ENCODE data around the gene IFTAP.

The IFTAP gene

DNA sequence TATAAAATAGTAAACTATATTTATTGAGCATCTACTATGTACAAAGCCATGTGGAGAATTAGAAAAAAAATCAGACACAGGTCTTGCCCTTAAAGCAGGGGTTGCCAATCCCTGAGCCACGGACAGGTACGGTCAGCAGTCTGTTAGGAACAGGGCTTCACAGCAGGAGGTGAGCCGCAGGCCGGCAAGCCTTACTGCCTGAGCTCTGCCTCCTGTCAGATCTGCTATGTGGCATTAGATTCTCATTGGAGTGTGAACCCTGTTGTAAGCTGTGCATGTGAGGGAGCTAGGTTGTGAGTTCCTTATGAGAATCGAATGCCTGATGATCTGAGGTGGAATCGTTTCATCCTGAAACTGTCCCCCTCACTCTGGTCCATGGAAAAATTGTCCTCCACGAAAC, 5.9 kb downstream of the IFTAP start:
- no peak for DNase-seq

DNA sequence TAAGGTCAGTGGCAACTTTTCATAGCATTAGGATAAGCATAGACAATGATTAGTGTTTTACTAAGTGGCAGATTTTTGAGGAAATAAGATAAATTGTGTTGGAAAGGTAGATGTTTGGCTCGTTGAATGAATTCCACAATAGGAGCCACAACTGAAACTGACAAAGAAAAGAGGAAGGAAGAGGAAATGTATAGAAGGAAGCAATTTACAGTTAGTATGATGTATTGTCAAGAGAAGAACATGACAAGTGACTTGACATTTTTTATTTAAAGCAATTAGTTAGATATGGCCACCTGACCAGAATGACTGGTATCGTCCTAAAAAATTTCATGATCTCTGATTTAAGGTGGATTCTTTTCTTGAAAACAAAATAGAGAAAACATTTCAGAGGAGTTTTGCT, 6.9 kb downstream of the IFTAP start:
- DNase-seq = no peak

DNA sequence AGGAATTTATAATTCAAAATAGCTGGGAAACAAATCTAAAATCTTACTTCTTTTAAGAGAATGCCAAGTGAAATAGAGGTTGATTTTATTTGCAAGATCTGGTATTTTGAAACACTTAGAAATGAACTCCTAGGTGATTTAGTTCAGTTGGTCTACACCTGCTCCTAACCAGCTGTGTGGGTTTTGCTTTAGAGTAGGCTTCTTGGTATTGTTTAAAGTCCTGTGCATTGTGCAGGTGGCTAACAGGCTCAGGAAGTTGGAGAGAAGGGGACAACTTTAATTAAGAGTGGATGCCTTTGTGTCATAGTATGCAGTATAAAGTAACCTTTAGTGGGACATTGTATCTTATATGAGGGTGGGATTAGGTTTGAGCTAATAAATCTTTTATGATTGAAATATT, 7.8 kb downstream of the IFTAP start:
- DNase-seq = no peak

DNA sequence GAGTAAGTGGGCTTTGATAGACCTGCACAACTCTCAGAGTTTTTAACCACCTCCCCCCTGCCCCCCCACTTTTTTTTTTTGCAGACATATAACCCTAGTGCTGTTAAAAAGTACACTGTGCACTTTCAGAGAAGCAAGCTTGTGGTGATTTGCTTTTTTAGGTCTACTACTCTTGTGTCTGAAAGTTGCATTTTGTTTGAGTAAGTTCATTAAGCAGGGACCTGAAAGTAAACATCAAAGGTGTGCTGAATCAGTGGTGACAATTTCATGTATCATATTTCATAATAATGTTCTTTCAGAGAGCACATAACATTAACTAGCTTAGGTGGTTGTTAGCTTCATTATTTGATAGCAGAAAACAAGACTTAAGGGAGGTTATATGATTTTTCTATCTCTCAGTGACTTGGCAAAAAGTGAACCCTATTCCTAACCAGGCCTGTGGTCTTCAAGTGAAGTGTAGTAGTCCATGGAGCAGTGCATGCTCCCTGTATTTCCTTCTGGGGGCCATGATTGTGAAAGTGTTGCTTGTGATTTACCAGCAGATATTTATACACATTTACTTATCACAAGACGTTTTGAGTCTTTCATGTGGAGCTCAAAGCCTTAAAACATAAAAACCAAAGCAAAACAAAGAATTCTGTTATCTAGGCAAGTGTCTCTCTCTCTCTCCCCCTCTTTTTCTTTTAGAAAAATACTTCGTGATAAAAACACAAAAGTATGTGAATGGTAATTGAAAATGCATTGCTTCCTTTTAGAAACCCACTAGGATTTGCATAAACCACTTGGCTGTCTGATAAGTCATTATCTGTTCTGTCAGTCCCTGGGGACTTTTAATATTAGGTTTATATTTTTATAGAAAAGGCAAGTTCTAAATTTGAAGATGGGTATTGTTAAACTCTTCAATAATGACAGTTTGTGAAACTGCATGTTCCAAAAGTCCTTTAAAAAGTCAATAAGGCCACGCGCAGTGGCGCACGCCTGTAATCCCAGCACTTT, 11.2 kb downstream of the IFTAP start:
- DNase-seq = no peak

DNA sequence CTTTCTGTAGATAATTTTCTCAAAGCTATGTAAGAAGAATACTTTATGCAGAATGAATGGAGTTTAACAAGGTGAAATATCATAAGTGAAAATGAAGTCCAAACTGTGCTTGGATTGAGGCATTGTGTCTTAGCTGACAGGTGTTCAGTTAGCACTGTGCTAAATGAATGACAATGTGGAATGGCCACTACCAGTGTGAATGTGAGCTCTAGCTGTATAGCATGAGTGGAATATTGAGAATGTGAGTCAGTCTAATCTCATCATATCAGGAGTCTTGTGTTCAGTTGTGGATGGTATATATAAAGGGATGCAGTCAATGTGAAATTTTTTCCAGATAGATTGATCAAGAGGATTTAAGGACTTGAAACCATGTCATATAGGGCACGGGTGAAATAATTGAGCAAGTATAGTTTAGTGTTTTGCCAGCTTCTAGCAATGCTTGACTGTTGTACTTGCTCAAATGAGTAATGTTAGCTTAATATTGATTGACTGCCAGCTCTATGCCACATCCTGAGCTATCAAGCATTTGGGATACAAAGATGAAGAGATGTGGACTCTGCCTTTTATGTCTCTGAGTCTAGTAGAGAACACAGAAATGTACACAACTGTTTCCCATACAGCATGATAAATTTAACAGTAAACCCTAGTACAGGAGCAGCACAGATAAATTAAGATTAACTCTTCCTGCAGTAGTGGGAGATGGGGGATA, 14.3 kb downstream of the IFTAP start:
- DNase-seq = no peak

DNA sequence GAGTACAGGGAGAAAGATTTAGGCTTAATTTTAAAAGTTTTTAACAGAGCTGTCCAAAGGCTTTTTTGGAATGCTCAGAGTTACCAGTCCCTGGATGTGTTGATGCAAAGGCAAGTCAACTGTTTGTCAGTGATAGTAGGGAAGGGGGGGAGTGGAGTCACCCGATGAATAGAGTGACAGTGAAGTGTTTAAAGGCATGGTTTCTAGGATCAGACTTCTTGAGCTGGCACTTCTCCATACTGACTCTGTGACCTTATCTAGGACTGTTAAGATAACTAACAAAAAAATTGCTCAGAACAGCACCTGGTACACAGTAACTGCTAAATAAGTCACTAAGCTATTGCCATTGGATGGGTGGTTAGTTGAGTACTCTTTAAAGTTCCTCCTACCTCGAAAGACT, 15.1 kb downstream of the IFTAP start:
- DNase-seq = no peak

DNA sequence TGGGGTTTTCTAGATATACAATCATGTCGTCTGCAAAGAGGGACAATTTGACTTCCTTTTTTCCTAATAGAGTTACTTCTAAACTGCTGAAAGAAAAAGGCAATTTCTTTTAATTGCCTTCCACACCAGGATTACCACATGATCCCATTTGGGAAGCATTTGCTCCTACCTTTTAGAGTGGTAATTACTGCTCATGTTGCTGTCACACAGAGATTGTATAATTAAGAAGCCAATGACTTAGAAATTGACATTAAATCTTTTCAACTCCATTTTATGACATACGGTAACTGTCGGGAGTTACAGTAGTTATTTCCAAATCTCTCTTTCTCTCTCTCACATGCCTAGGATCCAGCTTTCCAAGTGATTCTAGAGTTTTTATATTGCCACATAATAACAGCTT, 21.5 kb downstream of the IFTAP start:
- DNase-seq = no peak

DNA sequence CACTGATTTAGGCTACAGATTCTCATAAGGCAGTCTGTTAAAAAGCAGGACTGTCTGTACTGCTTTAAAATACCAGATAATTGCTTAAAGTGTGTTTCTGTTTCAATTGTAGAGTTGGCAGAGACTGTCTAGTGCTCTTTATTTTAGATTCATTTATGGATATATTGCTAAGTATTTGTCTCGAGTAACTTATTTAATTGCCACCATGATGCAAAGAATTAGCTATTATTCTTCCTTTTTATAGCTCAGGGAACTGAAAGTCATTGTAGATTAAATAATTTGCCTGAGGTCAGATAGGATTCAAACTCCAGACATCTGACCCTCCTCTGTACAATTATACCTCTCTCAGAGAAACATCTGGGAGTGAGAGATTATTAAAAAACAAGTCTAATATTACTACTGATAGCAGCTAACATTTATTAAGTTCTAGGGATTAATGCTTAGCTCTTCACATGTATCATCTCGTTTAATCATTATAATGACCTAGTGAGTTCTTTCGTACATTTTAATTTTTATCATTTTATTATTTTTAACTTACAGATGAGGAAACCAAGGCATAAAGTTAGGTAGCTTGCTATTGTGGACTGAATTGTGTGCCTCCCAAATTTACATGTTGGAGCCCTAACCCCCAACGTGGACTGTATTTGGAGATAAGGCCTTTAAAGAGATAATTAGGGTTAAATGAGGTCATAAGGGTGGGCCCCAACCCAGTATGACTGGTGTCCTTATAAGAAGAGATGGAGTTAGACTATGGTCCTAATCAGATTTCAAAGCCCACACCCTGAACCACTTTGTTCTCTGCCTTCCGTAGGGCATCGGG, 23.5 kb downstream of the IFTAP start:
- DNase-seq = no peak

DNA sequence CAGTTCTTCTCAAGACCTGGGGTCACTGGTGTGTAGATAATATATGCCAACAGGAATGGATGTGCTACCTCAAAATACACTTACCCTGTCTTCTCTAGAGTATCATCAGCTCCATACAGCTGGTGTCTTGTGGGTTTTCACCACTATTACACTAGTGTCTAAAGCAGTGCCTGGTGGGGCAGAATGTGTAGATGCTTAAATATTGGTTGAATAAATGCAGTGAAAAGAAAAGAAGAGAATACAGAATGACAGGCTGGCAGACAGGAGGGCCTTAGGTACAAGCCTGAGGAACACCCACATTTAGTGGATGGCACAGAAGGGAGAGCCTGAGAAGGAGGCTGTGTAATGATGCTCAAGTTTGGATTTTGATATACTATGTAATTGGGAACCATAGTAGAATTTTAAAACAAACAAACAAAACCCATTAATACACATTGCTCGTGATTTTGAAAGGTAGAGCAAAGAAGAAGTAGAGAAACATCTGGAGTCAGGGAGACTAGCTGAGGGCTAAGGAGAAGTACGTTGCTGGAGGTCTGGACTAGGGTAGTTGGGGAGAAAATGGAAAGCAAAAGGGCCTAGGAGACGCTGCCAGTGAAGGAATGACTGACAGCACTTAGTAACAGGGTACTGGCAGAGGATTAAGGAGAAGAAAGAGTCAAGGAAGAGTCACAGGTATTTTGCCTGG, 24.2 kb downstream of the IFTAP start:
- DNase-seq = no peak

DNA sequence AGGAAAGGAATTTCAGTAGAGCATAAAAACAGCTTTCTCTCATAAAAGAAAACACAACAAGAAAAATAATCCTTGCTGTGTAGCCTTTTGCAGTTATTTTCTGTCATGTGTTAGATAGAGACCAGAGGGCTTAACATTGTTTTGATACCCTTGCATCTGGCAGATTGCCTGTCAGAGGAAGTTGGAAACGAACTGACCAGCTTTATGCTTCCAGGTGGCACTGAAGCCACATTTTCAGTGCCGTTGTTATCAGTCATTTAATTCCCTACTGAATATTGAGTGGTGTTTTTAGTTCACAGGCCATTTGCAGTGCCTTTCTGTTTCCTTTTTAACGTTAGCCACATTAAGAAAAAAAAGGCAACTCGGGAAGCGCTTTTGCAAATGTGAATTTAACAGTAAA, 25.2 kb downstream of the IFTAP start:
- no peak for DNase-seq

DNA sequence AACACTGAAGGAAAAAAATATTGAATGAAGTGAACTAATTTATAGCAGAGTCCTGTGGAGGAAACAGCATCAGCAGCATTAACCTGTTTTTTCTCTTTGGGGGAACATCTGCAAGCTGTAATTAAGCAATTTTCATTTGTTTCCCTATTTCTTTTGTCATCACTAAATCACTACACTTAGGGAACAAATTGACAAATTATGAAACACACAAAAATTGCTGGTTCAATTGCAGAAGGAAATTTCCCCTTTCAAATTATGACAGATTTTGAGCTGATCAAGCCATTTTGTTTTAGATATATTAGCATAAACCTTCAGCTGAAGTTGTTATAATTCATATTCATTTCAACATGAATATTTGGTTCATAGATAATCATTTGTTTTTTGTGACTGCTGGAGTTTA, 25.9 kb downstream of the IFTAP start:
- DNase-seq = no peak

DNA sequence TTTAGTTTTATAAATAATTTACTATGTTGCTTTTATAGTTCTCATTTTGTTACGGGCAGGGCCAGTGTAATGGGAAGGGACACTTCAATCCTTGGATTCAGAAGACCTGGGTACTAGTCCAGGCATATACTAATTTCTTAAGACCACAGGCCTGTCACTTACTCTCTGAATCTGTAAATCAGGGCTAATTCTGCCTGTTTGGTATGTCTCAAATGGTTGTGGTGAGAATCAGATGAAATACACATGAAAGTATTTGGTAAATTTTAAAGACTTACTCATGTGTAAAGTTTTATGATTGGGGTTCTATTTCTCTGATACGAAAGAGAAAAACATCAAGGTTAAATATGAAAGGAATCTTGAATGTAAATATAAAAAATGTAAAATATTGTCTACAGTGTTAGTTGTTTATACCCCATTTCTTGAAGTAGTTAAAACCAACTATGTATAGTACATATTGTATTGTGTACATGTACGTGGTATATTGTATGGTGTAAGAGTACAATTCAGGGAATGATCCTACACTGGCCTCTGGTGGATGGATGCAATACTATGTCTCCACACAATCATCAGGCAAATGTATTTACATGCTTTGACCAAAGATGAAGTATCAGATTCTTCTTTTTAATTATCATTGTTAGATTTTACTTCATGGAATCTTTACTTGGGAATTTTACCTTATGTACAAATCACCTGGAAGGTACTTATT, 28.3 kb downstream of the IFTAP start:
- peak; percentile 68 for DNase-seq

DNA sequence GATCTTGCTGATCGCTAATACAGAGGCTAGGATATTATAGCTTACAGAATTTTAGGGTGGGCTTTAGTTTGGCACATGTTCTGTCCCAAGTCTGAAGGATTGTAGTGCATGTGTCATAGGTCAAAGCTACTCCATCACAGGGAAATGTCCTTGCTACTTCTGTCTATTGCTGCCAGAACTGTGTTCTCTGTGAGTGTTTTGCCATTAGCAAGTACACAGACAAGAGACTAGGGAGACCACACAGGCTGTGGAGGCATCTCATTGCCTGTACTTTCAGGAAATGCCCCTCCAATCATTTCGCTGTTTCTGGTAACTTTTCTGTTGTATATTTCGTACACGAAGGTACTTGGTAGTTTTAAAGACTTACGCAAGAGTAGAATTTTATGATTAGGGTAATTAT, 29.2 kb downstream of the IFTAP start:
- DNase-seq = no peak

DNA sequence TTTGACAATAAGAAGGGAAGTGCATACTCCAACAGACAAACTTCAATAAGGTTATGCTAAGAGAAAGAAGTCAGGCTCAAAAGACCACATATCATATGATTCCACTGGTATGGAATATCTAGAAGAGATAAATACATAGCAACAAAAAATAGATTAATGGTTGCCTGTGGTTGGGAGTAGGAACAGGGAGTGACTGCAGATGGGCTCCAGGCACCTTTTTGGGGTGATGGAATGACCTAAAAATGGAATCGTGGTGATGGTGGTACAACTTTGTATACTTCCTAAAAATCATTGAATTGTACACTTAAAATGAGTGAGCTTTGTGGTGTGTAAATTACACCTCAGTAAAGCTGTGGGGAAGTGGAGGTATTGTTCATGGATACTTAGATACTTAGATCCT, 32.7 kb downstream of the IFTAP start:
- DNase-seq = no peak

DNA sequence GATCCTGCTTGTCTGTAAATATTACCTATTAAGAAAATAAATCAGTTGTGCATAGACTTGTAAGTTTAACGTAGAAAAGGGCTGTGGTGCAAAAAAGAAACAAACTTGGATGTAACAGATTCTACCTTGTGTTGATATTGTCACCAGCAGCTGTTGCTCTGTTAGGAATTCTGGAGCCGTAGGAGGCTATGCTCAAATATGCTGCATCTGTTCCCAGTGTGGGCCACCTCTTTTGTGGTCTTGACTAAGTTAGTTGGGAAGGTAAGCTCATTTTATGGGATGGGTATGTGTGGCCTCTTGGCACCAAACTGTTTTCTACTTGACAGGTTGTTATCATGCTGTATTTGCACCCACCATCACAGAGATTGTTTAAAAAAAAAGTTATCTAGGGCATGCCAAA, 33.2 kb downstream of the IFTAP start:
- no peak for DNase-seq

DNA sequence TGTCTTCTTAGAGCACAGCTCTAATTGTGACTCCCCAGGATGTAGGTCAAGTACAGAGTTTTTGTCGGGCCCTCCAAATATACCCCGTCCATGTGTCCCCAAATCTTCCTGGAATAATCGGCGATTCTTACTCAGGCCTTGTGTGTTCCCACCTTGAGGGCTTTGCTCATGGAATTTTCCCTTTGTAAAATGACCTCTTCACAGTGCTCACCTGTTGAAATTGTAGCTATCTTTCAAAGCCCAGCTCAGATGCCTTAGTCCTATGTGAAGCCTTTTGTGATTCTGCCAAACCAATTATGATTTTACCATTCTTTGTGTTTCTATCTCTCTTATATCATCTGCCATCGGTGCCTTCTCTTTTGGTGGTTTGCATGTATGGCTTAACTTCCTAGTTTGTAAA, 33.8 kb downstream of the IFTAP start:
- no peak for DNase-seq

DNA sequence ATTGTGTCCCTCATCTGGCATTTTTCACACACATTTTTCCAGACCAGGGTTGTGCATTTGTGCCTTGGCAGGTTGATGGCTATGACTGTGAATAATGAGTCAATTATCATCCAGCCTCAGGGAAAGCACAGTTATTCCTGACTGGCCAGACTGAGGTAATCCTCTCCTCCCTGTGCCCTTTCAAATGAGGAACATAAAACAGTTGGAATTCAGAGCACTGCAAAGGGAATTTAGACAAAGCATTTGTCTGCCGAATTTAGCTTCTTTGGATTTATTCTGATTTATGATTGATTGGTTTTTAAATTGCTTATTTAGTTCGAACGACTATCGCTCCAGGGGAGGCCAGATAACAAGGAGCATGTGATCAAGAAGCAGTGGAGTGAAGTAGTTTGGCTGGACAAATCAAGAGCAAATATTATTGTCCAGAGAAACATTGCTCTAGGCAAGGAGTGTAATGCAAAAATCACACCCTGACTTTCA, 34.5 kb downstream of the IFTAP start:
- peak; percentile 22 for DNase-seq

DNA sequence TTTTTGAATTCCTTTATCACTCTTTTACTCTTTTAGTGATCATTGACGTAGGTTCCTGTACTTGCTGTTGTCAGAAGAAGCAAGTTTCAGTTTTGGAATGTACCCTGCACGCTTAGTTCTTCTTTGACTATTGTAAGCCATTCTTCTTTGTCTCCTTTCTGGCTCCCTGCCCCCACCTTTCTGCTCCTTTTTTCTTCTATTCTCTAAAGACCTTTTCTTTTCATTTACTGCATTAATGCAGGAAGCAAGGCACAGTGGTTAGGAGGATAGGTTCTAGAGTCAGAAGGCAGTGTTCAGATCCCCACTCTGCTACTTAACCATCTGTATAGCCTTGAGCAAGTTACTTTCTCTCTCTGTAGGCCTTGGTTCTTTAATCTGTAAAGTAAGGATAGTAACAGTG, 37.5 kb downstream of the IFTAP start:
- no peak for DNase-seq

DNA sequence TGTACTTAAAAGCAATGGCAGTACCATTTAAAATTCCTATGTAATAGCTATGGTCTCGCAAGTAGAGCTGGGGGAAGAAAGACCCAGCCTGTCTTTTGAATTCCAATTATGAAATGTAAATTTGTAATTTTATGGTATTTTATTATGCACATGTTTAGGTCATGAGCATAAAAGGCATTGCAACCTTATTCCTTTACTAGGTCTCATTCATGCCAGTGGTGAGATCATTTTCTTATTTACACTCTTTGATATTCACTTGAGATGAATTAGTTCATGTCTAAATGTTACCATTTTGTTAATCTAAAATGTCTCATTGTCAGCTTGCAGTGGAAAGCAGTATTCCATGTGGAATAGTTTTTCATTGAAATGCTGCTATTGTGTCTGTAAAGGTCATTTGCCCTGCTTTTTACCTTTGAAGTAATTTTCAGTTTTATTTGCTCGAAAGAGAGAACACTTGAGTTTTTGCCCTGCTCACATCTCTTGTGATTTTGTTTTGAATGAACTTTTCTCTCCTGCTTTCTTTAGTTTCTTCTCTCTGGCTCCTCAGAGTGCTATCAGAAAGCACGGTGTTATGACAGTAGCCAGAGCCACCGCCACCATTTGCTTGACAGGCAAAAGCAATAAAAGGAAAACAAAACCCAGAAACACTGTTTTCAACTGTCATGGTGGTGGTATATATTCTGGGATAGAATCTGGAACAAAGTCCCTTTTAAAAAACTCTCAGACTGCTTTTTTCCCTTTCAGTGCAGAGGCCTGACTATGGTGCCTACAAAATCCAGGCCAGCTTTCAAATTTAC, 41.0 kb downstream of the IFTAP start:
- no peak for DNase-seq

DNA sequence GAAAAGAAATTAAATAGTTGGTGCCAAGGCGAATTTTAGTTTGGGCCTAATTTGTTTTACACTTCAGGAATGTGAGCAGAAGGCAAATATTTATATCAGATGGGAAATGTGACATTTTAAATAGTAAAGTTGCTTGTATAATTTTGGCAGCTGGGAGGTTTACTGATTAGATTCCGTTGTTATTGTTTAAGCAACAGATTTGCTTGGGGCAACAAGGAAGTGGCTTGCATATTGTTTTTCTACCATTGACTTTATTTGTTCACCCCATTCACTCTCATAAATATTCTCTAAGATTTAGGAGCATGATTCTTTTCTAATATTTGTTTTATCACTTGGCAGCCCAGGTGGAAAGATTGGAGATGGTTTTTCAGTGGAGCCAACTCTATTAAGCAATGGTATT, 44.3 kb downstream of the IFTAP start:
- no peak for DNase-seq

DNA sequence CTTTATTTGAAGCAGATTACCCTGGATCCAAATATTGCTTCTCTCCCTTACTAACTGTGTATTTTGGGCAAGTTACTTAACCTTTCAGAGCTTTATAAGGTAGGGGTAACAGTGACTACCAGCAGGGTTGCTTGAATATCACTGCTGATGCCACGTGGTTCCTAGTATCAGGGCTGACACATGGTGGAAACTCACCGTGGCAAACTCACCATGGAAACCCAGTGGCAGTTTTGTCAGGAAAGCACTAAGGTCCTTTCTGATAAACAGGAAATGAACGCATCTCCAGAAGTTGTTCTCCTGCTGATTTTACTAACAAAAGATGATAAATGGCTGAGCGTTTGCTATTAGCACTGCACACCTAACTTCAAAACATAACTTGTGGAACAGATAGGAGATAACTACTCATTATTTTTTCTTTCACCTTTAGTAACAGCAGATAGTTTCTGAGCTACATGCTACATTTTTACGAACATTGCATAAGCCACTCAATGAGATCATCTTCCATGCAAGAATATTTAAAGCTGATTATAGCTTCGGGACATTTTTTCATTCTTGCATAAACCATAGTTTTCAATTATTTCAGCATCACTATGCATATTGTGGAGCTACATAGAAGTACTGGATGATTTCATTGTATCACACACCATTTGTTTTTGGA, 63.4 kb downstream of the IFTAP start:
- no peak for DNase-seq

All from kidney glomerular epithelial cell (primary cell).